ENCODE measurements around the gene NRIP1.

GRCh38 chr21:15039607-15040299, 25.0 kb downstream of the NRIP1 start:
- TF ChIP-seq CTCF (IDR thresholded peaks at IDR 0.05): no peak
- no peak for TF ChIP-seq POLR2A (IDR thresholded peaks at IDR 0.05)
- TF ChIP-seq POLR2AphosphoS5 (IDR thresholded peaks at IDR 0.05): no peak

Data from prostate gland (tissue), 2 donors.